Peyer's patch (tissue), 4 donors: Measurements from ENCODE around the gene C12orf43.

Experiments
- POLR2A ChIP-seq, 2 donors: fragments of 450-650 bp; IDR thresholded peaks; one replicate each; pipeline ENCODE4 v1.5.1; 2017; ENCODE audit warnings: antibody characterized with exemption in 2 of 2, mild to moderate bottlenecking in 2 of 2, moderate library complexity in 2 of 2
- TF ChIP-seq, protein P1 (sequence below), 6 experiments: fragments of 450-650 bp in 4 of 6; fragments of 200-600 bp in 2 of 6; sonication (generic) in 1 of 6; IDR thresholded peaks; one replicate each; pipeline ENCODE4 v1.5.1; 2017 to 2019; ENCODE audit warnings: antibody characterized with exemption in 6 of 6, mild to moderate bottlenecking in 3 of 6, moderate library complexity in 1 of 6

DNA sequence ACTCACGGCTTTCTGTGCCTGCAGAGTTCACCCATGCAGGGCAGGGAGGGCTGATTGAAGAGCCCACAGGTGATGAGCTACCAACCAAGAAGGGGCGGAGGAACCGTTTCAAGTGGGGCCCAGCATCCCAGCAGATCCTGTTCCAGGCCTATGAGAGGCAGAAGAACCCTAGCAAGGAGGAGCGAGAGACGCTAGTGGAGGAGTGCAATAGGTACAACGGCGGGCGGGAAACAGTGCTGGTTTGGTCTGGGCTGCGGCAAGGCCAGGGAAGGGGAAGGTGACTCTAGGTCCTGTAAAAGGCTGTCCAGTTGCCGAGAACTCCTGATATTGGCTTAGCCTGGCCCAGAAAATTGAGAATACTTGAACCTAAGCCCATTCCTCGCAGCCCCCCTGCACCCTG lies 22.8 kb downstream of the C12orf43 start:
- TF ChIP-seq, protein P1, sequence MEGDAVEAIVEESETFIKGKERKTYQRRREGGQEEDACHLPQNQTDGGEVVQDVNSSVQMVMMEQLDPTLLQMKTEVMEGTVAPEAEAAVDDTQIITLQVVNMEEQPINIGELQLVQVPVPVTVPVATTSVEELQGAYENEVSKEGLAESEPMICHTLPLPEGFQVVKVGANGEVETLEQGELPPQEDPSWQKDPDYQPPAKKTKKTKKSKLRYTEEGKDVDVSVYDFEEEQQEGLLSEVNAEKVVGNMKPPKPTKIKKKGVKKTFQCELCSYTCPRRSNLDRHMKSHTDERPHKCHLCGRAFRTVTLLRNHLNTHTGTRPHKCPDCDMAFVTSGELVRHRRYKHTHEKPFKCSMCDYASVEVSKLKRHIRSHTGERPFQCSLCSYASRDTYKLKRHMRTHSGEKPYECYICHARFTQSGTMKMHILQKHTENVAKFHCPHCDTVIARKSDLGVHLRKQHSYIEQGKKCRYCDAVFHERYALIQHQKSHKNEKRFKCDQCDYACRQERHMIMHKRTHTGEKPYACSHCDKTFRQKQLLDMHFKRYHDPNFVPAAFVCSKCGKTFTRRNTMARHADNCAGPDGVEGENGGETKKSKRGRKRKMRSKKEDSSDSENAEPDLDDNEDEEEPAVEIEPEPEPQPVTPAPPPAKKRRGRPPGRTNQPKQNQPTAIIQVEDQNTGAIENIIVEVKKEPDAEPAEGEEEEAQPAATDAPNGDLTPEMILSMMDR (IDR thresholded peaks at IDR 0.05) = no peak
- TF ChIP-seq POLR2A (IDR thresholded peaks at IDR 0.05) = no peak
